Tibial nerve (tissue), 4 donors: ENCODE measurements around the gene GALNT12. TPM values are rescaled to one million over a fixed set of nuclear protein-coding genes. Genes with fewer than 3 reads are reported as not detected.

Experiments used
- DNase-seq, 2 donors: peaks; one replicate each; pipeline ENCODE4 v3.0.0-alpha.2; 2019; ENCODE audit warnings: low spot score in 2 of 2
- H3K27ac ChIP-seq, 4 donors: fragments of 200-600 bp; sonication (generic) in 3 of 4; one replicate each; pipeline ENCODE4 v1.5.1; 2017 to 2019; ENCODE audit warnings: mild to moderate bottlenecking in 1 of 4
- H3K27me3 ChIP-seq, 2 donors: fragments of 200-600 bp; sonication (generic) in 1 of 2; one replicate each; pipeline versions ENCODE4 v1.5.1 to v1.6.0; 2017 to 2019
- H3K36me3 ChIP-seq, 3 donors: fragments of 200-600 bp; sonication (generic); one replicate each; pipeline ENCODE4 v1.5.1; 2018 to 2019
- H3K4me1 ChIP-seq, 4 donors: fragments of 200-600 bp; sonication (generic) in 3 of 4; one replicate each; pipeline ENCODE4 v1.5.1; 2017 to 2019
- H3K4me3 ChIP-seq, 4 donors: fragments of 200-600 bp; sonication (generic) in 3 of 4; one replicate each; pipeline ENCODE4 v1.5.1; 2017 to 2019; ENCODE audit warnings: mild to moderate bottlenecking in 1 of 4, moderate library complexity in 1 of 4
- H3K9me3 ChIP-seq, 4 donors: fragments of 200-600 bp; sonication (generic) in 3 of 4; one replicate each; pipeline ENCODE4 v1.5.1; 2017 to 2019
- CTCF ChIP-seq, 5 experiments: fragments of 200-600 bp in 3 of 5; fragments of 450-650 bp in 2 of 5; sonication (generic) in 3 of 5; IDR thresholded peaks; one replicate each; pipeline ENCODE4 v1.5.1; 2016 to 2019; ENCODE audit warnings: antibody characterized with exemption in 5 of 5, mild to moderate bottlenecking in 3 of 5, moderate library complexity in 2 of 5
- EP300 ChIP-seq, 2 donors: sonication (generic); formaldehyde crosslinking; IDR thresholded peaks; one replicate each; pipeline ENCODE4 v1.6.1; 2017; ENCODE audit warnings: antibody characterized with exemption in 2 of 2, mild to moderate bottlenecking in 1 of 2
- POLR2A ChIP-seq, 2 donors: fragments of 450-650 bp; IDR thresholded peaks; one replicate each; pipeline ENCODE4 v1.6.1; 2017; ENCODE audit warnings: antibody characterized with exemption in 2 of 2, mild to moderate bottlenecking in 2 of 2, moderate library complexity in 2 of 2
- WGBS, 2 donors: methylation state at CpG; one replicate each; pipeline ENCODE4 v1.1.5; 2018; 5-methylcytosine and 5-hydroxymethylcytosine counted together
- total RNA-seq, 4 donors: library from RNA; depleted of rRNA; stranded (reverse); fragments of >200 nt; gene quantifications; one replicate each; pipeline ENCODE4 v1.1.0, GENCODE V29; 2016

The GALNT12 gene
- total RNA-seq, 4 donors from 2014 or later: 1.8 to 6.0 (median 3.5) TPM

- H3K4me3 ChIP-seq: no peak overlapping the region
- no peaks in the 10 kb centered on the region for H3K4me1 ChIP-seq
- no peaks in the 10 kb centered on the region for H3K27me3 ChIP-seq
- H3K9me3 ChIP-seq: no peaks in the 10 kb centered on the region
- no peak for DNase-seq
- H3K27ac ChIP-seq: no peak overlapping the region
- peaks cover 0 to 77% (median 5%) of the 10 kb centered on the region in 3 donors for H3K36me3 ChIP-seq
- 93 to 98% methylated on average over 4 of the region's 4 CpGs for WGBS, 2 donors
- no peak for TF ChIP-seq POLR2A (IDR thresholded peaks at IDR 0.05)
- TF ChIP-seq EP300 (IDR thresholded peaks at IDR 0.05): no peak
- no peak for TF ChIP-seq CTCF (IDR thresholded peaks at IDR 0.05)
Observed at GRCh38 chr9:98777618-98778017, 29.9 kb upstream of the GALNT12 start.

GRCh38 chr9:98778251-98778650 is 29.2 kb upstream of the GALNT12 start:
- no peak for DNase-seq
- Histone ChIP-seq H3K9me3 (no peaks in the 10 kb centered on the region), H3K27me3 (no peaks in the 10 kb centered on the region), H3K4me3 (no peak overlapping the region), H3K36me3 (peaks cover 0 to 77% (median 5%) of the 10 kb centered on the region in 3 donors), H3K4me1 (no peaks in the 10 kb centered on the region), H3K27ac (no peak overlapping the region)
- 98% methylated on average over 8 of the region's 8 CpGs for WGBS, 2 donors
- TF ChIP-seq EP300 (IDR thresholded peaks at IDR 0.05) (no peak), CTCF (IDR thresholded peaks at IDR 0.05) (no peak), POLR2A (IDR thresholded peaks at IDR 0.05) (no peak)

- WGBS, 2 donors: 62 to 68% methylated on average over 8 of the region's 8 CpGs
- no peak for DNase-seq
- Histone ChIP-seq H3K9me3 (no peaks in the 10 kb centered on the region), H3K27ac (no peak overlapping the region), H3K27me3 (no peaks in the 10 kb centered on the region), H3K4me3 (no peak overlapping the region), H3K4me1 (no peaks in the 10 kb centered on the region), H3K36me3 (peaks cover 0 to 77% (median 3%) of the 10 kb centered on the region in 3 donors)
- no peak for TF ChIP-seq CTCF (IDR thresholded peaks at IDR 0.05)
- no peak for TF ChIP-seq EP300 (IDR thresholded peaks at IDR 0.05)
- TF ChIP-seq POLR2A (IDR thresholded peaks at IDR 0.05): no peak
Observed at GRCh38 chr9:98778711-98779530, 28.5 kb upstream of the GALNT12 start.

GRCh38 chr9:98780059-98780749 is 27.3 kb upstream of the GALNT12 start:
- no peaks in the 10 kb centered on the region for H3K27me3 ChIP-seq
- peaks cover 0 to 72% (median 0%) of the 10 kb centered on the region in 3 donors for H3K36me3 ChIP-seq
- no peak for TF ChIP-seq EP300 (IDR thresholded peaks at IDR 0.05)
- no peak for TF ChIP-seq POLR2A (IDR thresholded peaks at IDR 0.05)
- no peak for TF ChIP-seq CTCF (IDR thresholded peaks at IDR 0.05)
- DNase-seq: no peak
- 96% methylated on average over 8 to 11 of the region's 11 CpGs for WGBS, 2 donors
- H3K4me3 ChIP-seq: no peak overlapping the region
- no peaks in the 10 kb centered on the region for H3K9me3 ChIP-seq
- H3K4me1 ChIP-seq: peaks cover 0 to 7% (median 0%) of the 10 kb centered on the region in 4 donors
- no peak overlapping the region for H3K27ac ChIP-seq
